ENCODE data around the gene GPHA2.

GPHA2 gene

GRCh38 chr11:64892411-64892831 is 43.3 kb downstream of the GPHA2 start:
- no peaks in the 10 kb centered on the region for H3K36me3 ChIP-seq (replicated peaks; ENCODE audit: insufficient read depth, low read length)
- H2AFZ ChIP-seq (ENCODE audit: low read length) = no peak overlapping the region
- DNase-seq = no peak
- H3K79me2 ChIP-seq (ENCODE audit: low read length) = no peaks in the 10 kb centered on the region
- H3K9me2 ChIP-seq (replicated peaks; ENCODE audit: insufficient read depth, low read length) = no peaks in the 10 kb centered on the region
- TF ChIP-seq EZH2phosphoT487 (IDR thresholded peaks at IDR 0.05; ENCODE audit: low read length) (no peak), EZH2 (optimal IDR thresholded peaks at IDR 0.05; ENCODE audit: low read depth, low read length) (no peak), CTCF (IDR thresholded peaks at IDR 0.05; ENCODE audit: low read length) (no peak)
- H3K9ac ChIP-seq (ENCODE audit: low read length) = no peak overlapping the region
- H3F3A ChIP-seq (ENCODE audit: insufficient read depth, low read length) = no peaks in the 10 kb centered on the region
- H3K4me3 ChIP-seq (ENCODE audit: low read length) = no peak overlapping the region
- H4K20me1 ChIP-seq (ENCODE audit: insufficient read depth, low read length) = no peaks in the 10 kb centered on the region
- H3K9me3 ChIP-seq (replicated peaks; ENCODE audit: insufficient read depth, low read length) = no peaks in the 10 kb centered on the region
- no peaks in the 10 kb centered on the region for H3K27me3 ChIP-seq (replicated peaks; ENCODE audit: insufficient read depth, low read length)
- no peak overlapping the region for H3K4me2 ChIP-seq (ENCODE audit: low read depth, low read length)
- 0 out of 2 replicates have a peak, but pooled peaks cover 2% of the 10 kb centered on the region for H3K4me1 ChIP-seq (ENCODE audit: low read length)
- H3K27ac ChIP-seq (ENCODE audit: low read length) = no peak overlapping the region

- H4K20me1 ChIP-seq (ENCODE audit: insufficient read depth, low read length) = no peaks in the 10 kb centered on the region
- no peak overlapping the region for H3K9ac ChIP-seq (ENCODE audit: low read length)
- H3K27ac ChIP-seq (ENCODE audit: low read length) = no peak overlapping the region
- H3K27me3 ChIP-seq (replicated peaks; ENCODE audit: insufficient read depth, low read length) = no peaks in the 10 kb centered on the region
- no peaks in the 10 kb centered on the region for H3F3A ChIP-seq (ENCODE audit: insufficient read depth, low read length)
- no peaks in the 10 kb centered on the region for H3K9me2 ChIP-seq (replicated peaks; ENCODE audit: insufficient read depth, low read length)
- TF ChIP-seq EZH2 (optimal IDR thresholded peaks at IDR 0.05; ENCODE audit: low read depth, low read length) = no peak
- TF ChIP-seq CTCF (IDR thresholded peaks at IDR 0.05; ENCODE audit: low read length) = no peak
- TF ChIP-seq EZH2phosphoT487 (IDR thresholded peaks at IDR 0.05; ENCODE audit: low read length) = no peak
- no peaks in the 10 kb centered on the region for H3K79me2 ChIP-seq (ENCODE audit: low read length)
- H3K9me3 ChIP-seq (replicated peaks; ENCODE audit: insufficient read depth, low read length) = no peaks in the 10 kb centered on the region
- no peak overlapping the region for H3K4me3 ChIP-seq (ENCODE audit: low read length)
- DNase-seq = no peak
- H3K4me2 ChIP-seq (ENCODE audit: low read depth, low read length) = no peak overlapping the region
- no peak overlapping the region for H2AFZ ChIP-seq (ENCODE audit: low read length)
- H3K36me3 ChIP-seq (replicated peaks; ENCODE audit: insufficient read depth, low read length) = no peaks in the 10 kb centered on the region
- H3K4me1 ChIP-seq (ENCODE audit: low read length) = 0 out of 2 replicates have a peak, but pooled peaks cover 2% of the 10 kb centered on the region
These were observed 43.8 kb downstream of the GPHA2 start for GRCh38 chr11:64891880-64892279.

- H3K4me3 ChIP-seq (ENCODE audit: low read length) = no peak overlapping the region
- no peaks in the 10 kb centered on the region for H3K9me3 ChIP-seq (replicated peaks; ENCODE audit: insufficient read depth, low read length)
- TF ChIP-seq EZH2 (optimal IDR thresholded peaks at IDR 0.05; ENCODE audit: low read depth, low read length) (no peak), CTCF (IDR thresholded peaks at IDR 0.05; ENCODE audit: low read length) (no peak), EZH2phosphoT487 (IDR thresholded peaks at IDR 0.05; ENCODE audit: low read length) (no peak)
- H3K27me3 ChIP-seq (replicated peaks; ENCODE audit: insufficient read depth, low read length) = no peaks in the 10 kb centered on the region
- H3K79me2 ChIP-seq (ENCODE audit: low read length) = no peaks in the 10 kb centered on the region
- H3F3A ChIP-seq (ENCODE audit: insufficient read depth, low read length) = no peaks in the 10 kb centered on the region
- no peak overlapping the region for H3K27ac ChIP-seq (ENCODE audit: low read length)
- H4K20me1 ChIP-seq (ENCODE audit: insufficient read depth, low read length) = no peaks in the 10 kb centered on the region
- 0 out of 2 replicates have a peak, but pooled peaks cover 2% of the 10 kb centered on the region for H3K4me1 ChIP-seq (ENCODE audit: low read length)
- no peak overlapping the region for H2AFZ ChIP-seq (ENCODE audit: low read length)
- H3K4me2 ChIP-seq (ENCODE audit: low read depth, low read length) = no peak overlapping the region
- no peaks in the 10 kb centered on the region for H3K36me3 ChIP-seq (replicated peaks; ENCODE audit: insufficient read depth, low read length)
- no peak for DNase-seq
- H3K9me2 ChIP-seq (replicated peaks; ENCODE audit: insufficient read depth, low read length) = no peaks in the 10 kb centered on the region
- H3K9ac ChIP-seq (ENCODE audit: low read length) = no peak overlapping the region
These were observed 44.4 kb downstream of the GPHA2 start for GRCh38 chr11:64891215-64891848.
